PC-3 (cell line): ENCODE measurements around the gene COPRS.
A peak's percentile ranks its signal among the peaks of the same experiment; 100 is the strongest.

Experiments used
- CTCF ChIP-seq: fragments of 300-600 bp; sonication (generic); conservative IDR thresholded peaks from 2 replicates; pipeline ENCODE4 v1.5.1; 2017; ENCODE audit warnings: antibody characterized with exemption, low read depth, mild to moderate bottlenecking, low read length
- EZH2 ChIP-seq: fragments of 300-600 bp; sonication (generic); IDR thresholded peaks from one replicate; pipeline ENCODE4 v1.6.1; 2017; ENCODE audit warnings: antibody characterized with exemption, mild to moderate bottlenecking, low read length; ENCODE audit not compliant: unreplicated experiment

- TF ChIP-seq CTCF (peak; percentile 85), EZH2 (no peak)
These were observed 16.6 kb downstream of the COPRS start for GRCh38 chr17:31842195-31843069.
